Loucy (cell line): Measurements from ENCODE around the gene SH3BP5L.

Experiments
- H2AFZ ChIP-seq: fragments of 200-600 bp; sonication (generic); 2 replicates; pipeline ENCODE4 v1.6.0; 2016; ENCODE audit warnings: antibody characterized with exemption, mild to moderate bottlenecking, low read length, moderate library complexity
- H3F3A ChIP-seq: fragments of 200-600 bp; 2 replicates; pipeline ENCODE4 v1.6.0; 2016; ENCODE audit warnings: antibody characterized with exemption, low read depth, mild to moderate bottlenecking
- H3K27me3 ChIP-seq: fragments of 200-600 bp; sonication (generic); 2 replicates; pipeline ENCODE4 v1.6.1; 2014; ENCODE audit warnings: low read length, mild to moderate bottlenecking; ENCODE audit not compliant: insufficient read depth, poor library complexity, severe bottlenecking
- H3K36me3 ChIP-seq: fragments of 200-600 bp; sonication (generic); 2 replicates; pipeline ENCODE4 v1.6.1; 2016; ENCODE audit warnings: low read length; ENCODE audit not compliant: insufficient read depth
- H3K4me1 ChIP-seq: fragments of 200-600 bp; sonication (generic); 2 replicates; pipeline ENCODE4 v1.5.1; 2014; ENCODE audit warnings: low read length, mild to moderate bottlenecking; ENCODE audit not compliant: insufficient read depth, poor library complexity, severe bottlenecking
- H3K4me2 ChIP-seq: fragments of 200-600 bp; sonication (generic); 2 replicates; pipeline ENCODE4 v1.6.0; 2014; ENCODE audit warnings: antibody characterized with exemption, low read length, low read depth, mild to moderate bottlenecking; ENCODE audit not compliant: poor library complexity, severe bottlenecking
- H3K4me3 ChIP-seq: fragments of 200-600 bp; sonication (generic); 2 replicates; pipeline ENCODE4 v1.5.1; 2014; ENCODE audit warnings: low read length, mild to moderate bottlenecking, mixed read lengths; ENCODE audit not compliant: poor library complexity, severe bottlenecking
- H3K79me2 ChIP-seq: fragments of 200-600 bp; sonication (generic); 2 replicates; pipeline ENCODE4 v1.6.1; 2014; ENCODE audit warnings: low read length; ENCODE audit not compliant: insufficient read depth
- H3K9ac ChIP-seq: fragments of 200-600 bp; sonication (generic); 2 replicates; pipeline ENCODE4 v1.6.0; 2014; ENCODE audit warnings: mild to moderate bottlenecking, low read depth, low read length, moderate library complexity; ENCODE audit not compliant: poor library complexity, severe bottlenecking
- H3K9me2 ChIP-seq: fragments of 200-600 bp; sonication (generic); replicated peaks from 2 replicates; pipeline ENCODE4 v1.6.1; 2016; ENCODE audit warnings: low read depth, low read length, mixed read lengths
- H3K9me3 ChIP-seq: fragments of 200-600 bp; sonication (generic); 2 replicates; pipeline ENCODE4 v1.6.1; 2014; ENCODE audit warnings: mild to moderate bottlenecking, antibody characterized with exemption, low read length, low read depth; ENCODE audit not compliant: insufficient read depth
- H4K20me1 ChIP-seq: fragments of 200-600 bp; sonication (generic); 2 replicates; pipeline ENCODE4 v1.6.0; 2014; ENCODE audit warnings: antibody characterized with exemption, low read length, mild to moderate bottlenecking; ENCODE audit not compliant: insufficient read depth, poor library complexity, severe bottlenecking
- EZH2phosphoT487 ChIP-seq: fragments of 200-600 bp; IDR thresholded peaks from 2 replicates; pipeline ENCODE4 v1.6.1; 2018; ENCODE audit warnings: antibody characterized with exemption, mild to moderate bottlenecking, moderate library complexity, borderline replicate concordance
- TF ChIP-seq, protein P1 (sequence below): fragments of 200-600 bp; sonication (generic); conservative IDR thresholded peaks from 2 replicates; pipeline ENCODE4 v1.5.1; 2014; ENCODE audit warnings: mild to moderate bottlenecking, antibody characterized with exemption, low read length

Gene SH3BP5L

GRCh38 chr1:248813546-248813945 is 12.2 kb downstream of the SH3BP5L start:
- Histone ChIP-seq H3F3A (no peaks in the 10 kb centered on the region), H3K9me3 (no peaks in the 10 kb centered on the region), H3K27me3 (no peaks in the 10 kb centered on the region), H3K4me1 (peaks cover 14% of the 10 kb centered on the region), H3K36me3 (peaks cover 35% of the 10 kb centered on the region; the same call in 1 of the 2 replicates), H2AFZ (no peak overlapping the region), H3K4me3 (no peak overlapping the region), H3K9me2 (no peaks in the 10 kb centered on the region), H3K9ac (no peak overlapping the region), H4K20me1 (no peaks in the 10 kb centered on the region), H3K4me2 (no peak overlapping the region), H3K79me2 (peaks cover 2% of the 10 kb centered on the region; the same call in 1 of the 2 replicates)
- TF ChIP-seq, protein P1, sequence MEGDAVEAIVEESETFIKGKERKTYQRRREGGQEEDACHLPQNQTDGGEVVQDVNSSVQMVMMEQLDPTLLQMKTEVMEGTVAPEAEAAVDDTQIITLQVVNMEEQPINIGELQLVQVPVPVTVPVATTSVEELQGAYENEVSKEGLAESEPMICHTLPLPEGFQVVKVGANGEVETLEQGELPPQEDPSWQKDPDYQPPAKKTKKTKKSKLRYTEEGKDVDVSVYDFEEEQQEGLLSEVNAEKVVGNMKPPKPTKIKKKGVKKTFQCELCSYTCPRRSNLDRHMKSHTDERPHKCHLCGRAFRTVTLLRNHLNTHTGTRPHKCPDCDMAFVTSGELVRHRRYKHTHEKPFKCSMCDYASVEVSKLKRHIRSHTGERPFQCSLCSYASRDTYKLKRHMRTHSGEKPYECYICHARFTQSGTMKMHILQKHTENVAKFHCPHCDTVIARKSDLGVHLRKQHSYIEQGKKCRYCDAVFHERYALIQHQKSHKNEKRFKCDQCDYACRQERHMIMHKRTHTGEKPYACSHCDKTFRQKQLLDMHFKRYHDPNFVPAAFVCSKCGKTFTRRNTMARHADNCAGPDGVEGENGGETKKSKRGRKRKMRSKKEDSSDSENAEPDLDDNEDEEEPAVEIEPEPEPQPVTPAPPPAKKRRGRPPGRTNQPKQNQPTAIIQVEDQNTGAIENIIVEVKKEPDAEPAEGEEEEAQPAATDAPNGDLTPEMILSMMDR = no peak
- no peak for TF ChIP-seq EZH2phosphoT487

DNA sequence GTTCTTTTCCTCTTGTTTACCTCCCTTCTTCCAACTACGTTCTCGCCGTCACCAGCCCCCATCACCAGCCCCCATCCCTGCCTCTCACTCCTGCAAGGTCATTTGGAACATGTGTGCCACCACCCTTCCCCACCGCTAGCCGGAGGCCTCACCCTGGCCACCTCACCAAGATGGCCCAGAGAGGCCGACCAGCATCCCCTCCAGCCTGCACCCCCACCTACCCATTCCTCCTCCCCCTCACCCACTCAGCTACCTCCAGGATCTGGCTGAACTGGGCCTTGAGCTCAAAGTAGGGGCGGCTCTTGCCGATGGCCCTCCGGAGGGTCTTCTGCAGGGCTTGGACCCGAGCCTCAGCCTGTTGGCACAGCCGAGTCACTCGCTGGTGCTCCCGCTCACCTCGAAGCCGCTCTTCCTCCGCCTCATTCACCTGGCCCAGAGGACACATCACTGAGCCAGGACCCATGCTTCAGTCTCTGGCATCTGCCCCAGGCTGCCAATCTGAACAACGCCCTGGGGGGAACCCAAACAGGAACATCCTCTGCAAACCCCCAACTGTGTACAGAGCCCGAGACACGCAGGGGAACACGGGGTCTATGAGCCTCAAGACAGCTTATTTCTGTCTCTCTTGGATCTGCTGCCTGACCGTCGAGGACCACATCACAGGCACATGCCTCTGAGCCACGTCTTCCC is 12.8 kb downstream of the SH3BP5L start:
- Histone ChIP-seq H3K9me3 (no peaks in the 10 kb centered on the region), H3K4me3 (no peak overlapping the region), H3K79me2 (no peaks in the 10 kb centered on the region), H4K20me1 (no peaks in the 10 kb centered on the region), H3K9ac (no peak overlapping the region), H3K27me3 (no peaks in the 10 kb centered on the region), H3K4me1 (peaks cover 14% of the 10 kb centered on the region), H3K36me3 (peaks cover 35% of the 10 kb centered on the region; the same call in 1 of the 2 replicates), H3K9me2 (no peaks in the 10 kb centered on the region), H3F3A (no peaks in the 10 kb centered on the region), H3K4me2 (no peak overlapping the region), H2AFZ (no peak overlapping the region)
- TF ChIP-seq, protein P1 = no peak
- no peak for TF ChIP-seq EZH2phosphoT487

DNA sequence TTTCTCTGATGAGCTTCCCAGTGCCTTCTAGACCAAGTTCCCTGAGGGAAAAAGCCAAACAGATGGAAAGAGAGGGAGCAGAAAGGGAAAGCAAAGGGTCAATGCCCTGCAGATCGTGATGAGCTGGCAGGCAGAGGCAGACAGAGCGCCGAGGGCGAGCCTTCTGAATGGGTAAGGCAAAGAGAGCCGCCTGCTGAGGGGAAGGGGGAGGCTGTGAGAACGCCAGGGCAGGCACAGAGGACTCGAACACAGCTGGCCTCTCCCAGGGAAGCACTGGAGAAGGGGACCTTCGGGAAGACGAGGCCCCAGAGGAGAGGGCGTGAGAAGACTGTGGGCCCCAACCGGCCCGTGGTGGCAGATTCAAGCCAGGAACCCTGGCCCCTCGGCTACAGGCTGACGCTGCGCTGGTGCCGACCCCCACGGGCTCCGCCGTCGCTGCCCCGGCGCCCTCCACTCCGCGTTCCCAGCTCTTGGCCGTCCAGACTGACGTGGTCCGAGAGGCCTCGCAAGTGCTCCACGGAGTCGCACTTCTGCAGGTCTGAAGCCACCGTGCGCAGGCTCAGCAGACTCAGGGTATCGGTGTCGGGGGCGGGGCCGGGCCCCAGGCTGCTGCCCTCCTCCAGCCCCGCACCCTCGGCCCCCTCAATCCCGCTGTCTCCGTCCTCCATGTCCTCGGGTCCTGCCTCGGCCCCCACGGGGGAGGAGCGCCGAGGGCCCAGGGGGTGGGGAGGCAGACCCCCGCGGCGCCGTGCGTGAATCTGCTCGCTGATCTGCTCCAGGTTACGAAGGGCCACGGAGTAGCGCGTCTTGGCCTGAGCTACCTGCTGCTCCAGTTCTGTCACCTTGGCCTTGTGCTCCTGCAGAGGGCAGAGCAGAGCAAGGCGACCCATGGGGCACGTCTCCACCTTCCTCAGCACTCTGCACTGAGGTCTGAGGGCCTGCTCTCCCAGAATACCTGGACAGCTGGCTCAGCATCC is 13.9 kb downstream of the SH3BP5L start:
- Histone ChIP-seq H3K36me3 (peaks cover 35% of the 10 kb centered on the region; the same call in 1 of the 2 replicates), H2AFZ (no peak overlapping the region), H3F3A (no peaks in the 10 kb centered on the region), H3K9ac (no peak overlapping the region), H3K9me3 (no peaks in the 10 kb centered on the region), H3K79me2 (no peaks in the 10 kb centered on the region), H4K20me1 (no peaks in the 10 kb centered on the region), H3K4me3 (no peak overlapping the region), H3K9me2 (no peaks in the 10 kb centered on the region), H3K4me2 (no peak overlapping the region), H3K4me1 (peaks cover 8% of the 10 kb centered on the region), H3K27me3 (no peaks in the 10 kb centered on the region)
- TF ChIP-seq, protein P1 = 0 out of 2 replicates have a peak, but pooled peaks have one; percentile 24
- no peak for TF ChIP-seq EZH2phosphoT487
